Measurements from ENCODE around the gene RAD54L.
"Not testable (repeated sequence)": the region's sequence is repeated elsewhere in the genome, so short reads cannot be mapped to it uniquely, and the experiment has no call there.

RAD54L gene

DNA sequence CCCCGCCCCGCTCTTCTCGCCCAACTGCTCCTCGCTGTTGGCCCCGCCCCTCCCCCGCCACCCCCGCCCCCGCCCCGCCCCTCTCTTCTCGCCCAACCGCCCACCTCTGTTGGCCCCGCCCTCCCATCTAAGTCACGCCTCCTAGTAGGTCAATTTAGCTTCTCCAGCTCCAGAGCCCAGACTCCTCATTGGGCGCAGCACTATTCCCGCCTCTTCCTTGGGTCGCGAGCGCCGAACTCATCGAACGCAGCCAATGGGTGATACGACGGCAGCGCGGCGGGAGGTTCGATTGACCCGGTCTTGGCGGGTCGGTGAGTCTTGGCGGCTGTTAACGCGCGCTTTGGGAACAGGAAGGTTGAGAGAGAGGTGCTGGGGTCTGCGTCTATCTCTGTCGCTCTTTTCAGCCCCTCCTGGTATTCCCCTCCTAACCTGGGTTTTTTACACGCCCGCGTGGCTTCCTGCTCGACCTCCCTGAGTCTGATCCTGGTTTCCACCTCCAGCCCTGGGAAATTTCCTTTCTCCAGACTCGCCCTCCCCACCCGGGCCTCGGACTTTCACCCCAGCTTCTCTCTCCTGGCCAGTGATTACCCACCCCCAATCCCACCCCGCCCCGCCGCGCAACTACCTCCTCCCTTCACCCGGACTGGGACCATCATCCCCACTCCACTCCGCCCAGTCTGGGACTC lies at the start of gene RAD54L:
Gene RAD54L (plus strand): TSS at position 328 of the 686 bp plus-strand sequence. CDS start 643 bp downstream, outside the sequence.
- in situ Hi-C loops (cut with HindIII; ENCODE audit: low sequenced_read_pairs): no loop called here

DNA sequence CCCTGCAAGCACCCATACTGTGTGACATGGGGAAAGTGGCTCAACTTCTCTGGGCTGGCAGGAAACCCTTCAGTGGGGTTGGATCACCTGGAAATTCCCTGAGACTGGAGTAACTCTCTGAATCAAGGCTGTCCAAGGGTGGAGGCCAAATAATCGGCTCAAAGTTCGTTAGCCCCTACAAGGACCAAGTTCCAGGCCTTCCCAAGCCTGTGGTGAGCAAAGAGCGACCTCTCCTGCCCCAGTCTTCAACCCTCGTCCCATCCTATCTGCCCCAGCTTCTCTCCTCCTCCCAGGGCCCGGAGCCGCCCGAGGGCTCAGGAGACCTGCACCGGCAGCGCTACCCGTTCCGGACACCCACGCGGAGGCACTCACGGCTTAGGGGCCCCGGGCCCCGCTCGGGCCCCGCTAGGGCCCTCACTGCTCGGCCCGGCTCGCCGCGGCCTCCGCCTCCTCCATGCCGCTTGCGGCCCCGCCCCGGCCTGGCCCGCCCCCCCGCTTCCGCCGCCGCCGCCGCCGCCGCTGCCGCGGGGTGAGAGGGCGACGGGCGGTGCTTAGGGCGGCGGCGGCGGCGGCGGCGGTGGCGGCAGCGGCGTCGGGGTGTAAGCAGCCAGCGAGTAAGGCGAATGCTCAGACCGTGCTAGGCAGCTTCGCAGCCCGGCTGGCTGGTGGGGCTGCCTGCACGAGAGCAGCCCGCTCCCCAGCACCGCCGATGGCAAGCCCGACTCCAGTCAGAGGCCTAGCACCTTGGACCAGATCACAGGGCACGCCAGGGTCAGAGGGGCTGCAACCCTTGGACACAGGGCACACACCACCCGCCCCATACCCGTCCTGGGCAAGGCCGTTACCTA lies 49.4 kb upstream of the RAD54L start, which contains the start of gene POMGNT1:
Gene POMGNT1 (minus strand): TSS at position 471 of the 848 bp plus-strand sequence. CDS start 613 bp downstream, outside the sequence.
- in situ Hi-C loops (cut with HindIII; ENCODE audit: low sequenced_read_pairs): loop anchor here (25.0 kb wide), 1 partner anchor 161 kb away; no protein-coding TSS in a partner anchor

DNA sequence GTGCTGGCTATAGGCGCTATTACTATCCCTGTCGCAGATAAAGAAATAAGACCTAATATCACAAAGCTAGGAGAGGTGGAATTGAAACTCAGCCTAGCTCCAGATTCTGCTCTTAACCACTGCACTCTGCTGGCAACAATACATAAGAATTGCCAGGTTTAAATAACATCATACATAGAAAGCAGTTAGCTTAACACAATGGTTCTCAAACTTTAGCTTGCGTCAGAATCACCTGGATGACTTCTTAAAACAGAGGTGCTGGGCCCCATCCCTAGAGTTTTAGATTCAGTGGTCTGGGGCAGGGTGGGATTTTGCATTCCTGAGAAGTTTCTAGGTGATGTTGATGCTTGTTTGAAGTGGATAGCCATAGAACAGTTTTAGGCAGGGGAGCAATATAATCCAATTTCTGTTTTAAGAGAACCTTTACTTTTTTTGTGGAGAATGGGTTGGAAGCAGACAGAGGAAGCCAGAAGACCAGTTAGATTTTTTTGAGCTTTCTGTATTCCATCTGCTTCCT lies 48.3 kb upstream of the RAD54L start:
- in situ Hi-C loops (cut with HindIII; ENCODE audit: low sequenced_read_pairs): loop anchor here (25.0 kb wide), 1 partner anchor 162 kb away; no protein-coding TSS in a partner anchor

DNA sequence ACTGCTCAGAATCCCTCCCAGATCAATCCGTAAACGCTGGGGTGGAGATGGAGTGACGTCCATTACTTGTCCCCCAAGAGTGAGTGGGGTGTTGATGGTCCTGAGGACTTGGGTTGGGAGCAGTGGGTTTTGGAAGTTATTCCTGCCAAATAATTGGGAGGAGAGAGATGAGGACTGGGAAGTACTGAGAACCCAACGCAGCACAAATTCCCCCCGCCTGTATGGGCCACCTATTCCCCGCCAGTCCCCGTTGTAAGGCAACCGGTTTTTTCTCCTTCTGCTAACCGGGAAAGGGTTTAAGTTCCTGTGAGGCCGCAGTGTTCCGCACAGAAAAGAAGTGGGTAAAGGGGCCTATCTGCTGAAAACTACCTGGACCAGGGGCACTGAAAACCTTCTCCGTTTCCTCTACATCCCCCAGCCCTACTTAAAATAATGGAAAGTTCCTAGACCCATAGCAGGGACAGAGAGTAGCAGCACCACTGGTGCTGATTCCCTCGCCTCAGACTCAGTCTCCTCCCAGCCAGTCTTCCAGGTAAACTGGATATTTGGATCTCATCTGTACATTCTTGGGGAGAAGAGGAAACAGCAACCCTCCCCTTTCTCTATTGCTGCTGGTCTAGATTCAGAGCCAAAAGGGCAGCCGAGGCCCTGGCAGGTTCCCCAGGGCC lies 43.7 kb upstream of the RAD54L start:
- in situ Hi-C loops (cut with HindIII; ENCODE audit: low sequenced_read_pairs): no loop called here

DNA sequence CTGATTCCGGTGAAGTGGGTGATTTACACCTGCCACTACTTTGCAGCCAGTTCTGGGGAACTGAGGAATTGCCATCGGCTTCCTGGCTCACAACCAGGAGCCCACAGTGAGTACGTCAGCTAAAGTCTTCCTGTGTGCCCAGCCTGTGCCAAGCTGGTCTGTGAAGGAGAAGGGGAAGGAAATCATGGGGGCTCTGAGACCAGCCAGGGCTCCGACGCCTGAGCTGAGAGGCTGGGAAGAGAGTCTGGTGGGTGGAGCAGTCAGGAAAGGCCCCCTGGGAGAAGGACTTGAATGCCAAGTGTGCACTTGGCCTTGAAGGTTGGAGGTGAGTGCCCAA lies 43.2 kb upstream of the RAD54L start:
- in situ Hi-C loops (cut with HindIII; ENCODE audit: low sequenced_read_pairs): no loop called here

DNA sequence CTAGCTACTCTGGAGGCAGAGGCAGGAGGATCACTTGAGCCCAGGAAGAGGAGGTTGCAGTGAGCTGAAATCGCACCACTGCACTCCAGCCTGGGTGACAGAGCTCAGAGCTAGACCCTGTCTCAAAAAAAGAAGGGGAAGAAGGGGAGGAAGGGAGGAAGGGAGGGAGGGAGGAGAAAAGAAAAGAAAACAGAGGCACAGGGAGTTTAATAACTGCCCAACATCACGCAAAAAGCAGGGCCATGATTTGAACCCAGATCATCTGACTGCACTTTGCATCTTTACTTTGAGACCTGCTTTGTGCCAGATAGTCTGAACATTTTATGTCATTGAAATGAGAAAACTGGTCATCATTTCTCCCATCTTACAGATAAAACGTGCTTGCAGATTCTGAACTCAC lies 42.4 kb upstream of the RAD54L start:
- in situ Hi-C loops (cut with HindIII; ENCODE audit: low sequenced_read_pairs): no loop called here

DNA sequence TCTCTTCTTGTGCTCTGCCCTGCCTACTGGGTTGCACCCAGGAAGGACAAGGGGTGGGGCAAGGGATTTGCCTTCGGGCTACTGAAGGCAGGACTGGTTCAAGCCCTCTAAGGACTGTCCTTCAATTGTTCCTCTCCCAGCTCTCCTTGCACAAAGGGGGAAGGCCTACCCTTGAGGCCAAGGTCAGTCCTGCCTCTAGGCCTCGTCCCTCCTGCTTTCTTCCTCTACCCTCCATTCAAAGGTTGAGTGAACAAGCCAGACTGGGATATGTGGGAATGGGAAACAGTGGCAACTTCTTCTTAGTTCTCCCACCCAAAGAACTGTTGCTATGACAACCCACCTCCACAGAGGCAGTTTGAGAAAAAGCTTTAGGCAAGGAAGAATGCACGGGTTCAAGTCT lies 41.8 kb upstream of the RAD54L start:
- in situ Hi-C loops (cut with HindIII; ENCODE audit: low sequenced_read_pairs): no loop called here

DNA sequence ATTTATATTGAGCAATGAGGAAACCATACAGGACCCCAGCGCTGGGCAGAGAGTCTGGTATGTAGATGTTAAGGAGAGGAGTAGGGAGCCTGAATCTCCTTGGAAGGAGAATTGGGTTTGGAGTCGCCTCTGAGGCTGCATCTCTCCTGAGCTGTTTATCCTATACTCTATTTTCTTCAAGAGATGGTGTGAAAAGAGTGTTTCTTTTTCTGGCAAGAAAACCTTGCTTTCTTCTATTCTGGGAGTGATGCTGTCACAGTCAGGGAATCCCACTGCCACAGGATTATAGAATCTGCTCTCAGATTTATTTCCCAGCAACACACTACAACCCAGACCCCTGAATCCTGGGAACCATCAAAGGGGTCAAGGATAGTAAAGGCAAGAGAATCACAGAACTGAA lies 41.2 kb upstream of the RAD54L start:
- in situ Hi-C loops (cut with HindIII; ENCODE audit: low sequenced_read_pairs): no loop called here

DNA sequence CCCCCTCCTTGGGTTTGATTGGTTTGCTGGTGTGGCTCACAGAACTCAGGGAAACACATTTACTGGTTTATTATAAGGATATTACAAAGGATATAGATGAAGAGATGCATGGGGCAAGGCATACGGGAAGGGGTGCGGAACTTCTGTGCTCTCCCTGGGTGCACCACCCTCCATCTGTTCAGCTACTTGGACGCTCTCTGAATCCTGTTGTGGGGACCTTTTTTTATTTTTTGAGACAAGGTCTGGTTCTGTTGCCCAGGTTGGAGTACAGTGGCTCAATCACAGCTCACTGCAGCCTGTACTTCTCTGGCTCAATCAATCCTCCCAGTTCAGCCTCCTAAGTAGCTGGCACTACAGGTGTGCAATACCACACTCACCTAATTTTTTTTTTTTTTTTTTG lies 37.0 kb upstream of the RAD54L start:
- in situ Hi-C loops (cut with HindIII; ENCODE audit: low sequenced_read_pairs): no loop called here

DNA sequence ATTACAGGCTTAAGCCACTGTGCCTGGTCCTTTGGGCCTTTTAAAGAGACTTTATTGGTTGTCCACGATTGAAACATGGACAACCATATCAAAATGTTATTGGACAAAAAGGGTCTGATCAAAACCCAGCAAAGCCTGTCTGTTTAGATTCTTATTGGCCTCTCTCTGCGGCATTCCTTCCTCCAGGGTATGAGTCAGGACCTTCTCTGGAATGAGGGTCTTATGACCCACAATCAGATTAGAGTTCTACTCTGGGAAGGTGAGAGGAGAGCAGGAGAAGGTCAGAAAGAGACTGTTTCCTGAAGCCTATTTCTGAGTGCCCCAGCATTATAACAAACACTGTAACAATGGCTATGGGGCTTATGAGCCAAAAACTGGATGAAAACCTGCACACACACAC lies 36.5 kb upstream of the RAD54L start:
- in situ Hi-C loops (cut with HindIII; ENCODE audit: low sequenced_read_pairs): no loop called here

DNA sequence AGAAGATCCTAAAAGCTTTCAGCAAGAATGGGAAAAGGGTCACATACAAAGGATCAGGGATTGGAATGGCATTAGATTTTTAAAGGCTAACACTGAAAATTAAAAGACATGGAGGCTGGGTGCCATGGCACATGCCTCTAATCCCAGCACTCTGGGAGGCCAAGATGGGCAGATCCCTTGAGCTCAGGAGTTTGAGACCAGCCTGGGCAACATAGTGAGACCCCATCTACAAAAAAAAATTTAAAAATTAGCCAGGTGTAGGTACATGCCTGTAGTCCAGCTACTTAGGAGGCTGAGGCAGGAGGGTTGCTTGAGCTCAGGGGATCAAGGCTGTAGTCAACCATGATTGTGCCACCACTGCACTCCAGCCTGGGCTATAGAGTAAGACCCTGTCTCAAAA lies 32.1 kb upstream of the RAD54L start:
- in situ Hi-C loops (cut with HindIII; ENCODE audit: low sequenced_read_pairs): no loop called here

DNA sequence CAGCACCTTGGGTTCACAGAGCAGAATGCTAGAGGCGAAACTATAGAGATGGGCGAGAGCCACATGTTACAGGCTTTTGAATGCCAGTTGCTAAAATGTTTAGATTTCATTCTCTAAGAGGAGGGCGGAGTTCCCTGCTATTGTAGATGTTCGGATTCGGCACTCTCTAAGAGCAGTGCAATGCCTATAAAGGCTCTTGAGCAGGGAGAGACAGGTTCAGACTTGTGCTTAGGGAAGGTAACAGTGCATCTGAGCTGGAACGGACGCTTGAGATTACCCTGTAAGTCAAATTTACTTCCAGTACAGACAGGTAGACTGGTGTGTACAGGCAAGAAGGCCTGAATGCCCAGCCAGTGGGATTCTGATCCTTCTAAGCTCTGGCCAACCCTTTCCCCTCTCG lies 29.1 kb upstream of the RAD54L start:
- in situ Hi-C loops (cut with HindIII; ENCODE audit: low sequenced_read_pairs): no loop called here

DNA sequence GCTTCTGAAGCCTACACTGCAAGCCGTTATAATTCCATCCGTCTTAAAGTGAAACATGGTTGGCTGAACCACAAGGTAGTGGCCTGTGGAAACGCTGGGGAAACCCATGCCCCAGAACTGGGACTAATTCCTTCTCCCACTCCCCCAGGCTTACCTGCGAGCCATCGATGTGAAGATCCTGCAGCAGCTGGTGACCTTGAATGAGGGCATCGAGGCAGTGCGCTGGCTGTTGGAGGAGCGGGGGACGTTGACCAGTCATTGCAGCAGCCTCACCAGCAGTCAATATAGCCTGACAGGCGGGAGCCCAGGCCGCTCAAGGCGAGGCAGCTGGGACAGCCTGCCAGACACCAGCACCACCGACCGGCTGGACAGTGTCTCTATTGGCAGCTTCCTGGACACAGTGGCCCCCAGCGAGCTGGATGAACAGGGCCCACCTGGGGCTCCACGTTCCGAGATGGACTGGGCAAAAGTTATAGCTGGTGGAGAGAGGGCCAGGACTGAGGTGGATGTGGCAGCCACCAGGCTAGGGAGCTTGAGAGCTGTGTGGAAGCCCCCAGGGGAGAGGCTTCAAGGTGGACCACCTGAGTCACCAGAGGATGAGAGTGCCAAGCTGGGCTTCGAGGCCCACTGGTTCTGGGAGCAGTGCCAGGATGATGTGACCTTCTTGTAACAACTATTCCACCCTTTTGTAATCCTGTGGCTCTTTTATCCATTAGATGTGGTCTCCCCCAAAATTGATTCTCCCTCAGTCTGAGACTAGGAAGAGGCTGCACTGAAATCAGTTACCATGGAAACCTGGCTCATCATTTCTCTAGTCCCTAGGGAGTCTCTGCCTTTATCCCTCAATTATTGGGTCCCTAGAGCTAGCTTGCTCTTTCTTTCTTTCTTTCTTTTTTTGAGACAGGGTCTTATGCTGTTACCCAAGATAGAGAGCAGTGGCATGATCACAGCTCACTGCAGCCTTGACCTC lies 27.7 kb upstream of the RAD54L start:
- in situ Hi-C loops (cut with HindIII; ENCODE audit: low sequenced_read_pairs): no loop called here

DNA sequence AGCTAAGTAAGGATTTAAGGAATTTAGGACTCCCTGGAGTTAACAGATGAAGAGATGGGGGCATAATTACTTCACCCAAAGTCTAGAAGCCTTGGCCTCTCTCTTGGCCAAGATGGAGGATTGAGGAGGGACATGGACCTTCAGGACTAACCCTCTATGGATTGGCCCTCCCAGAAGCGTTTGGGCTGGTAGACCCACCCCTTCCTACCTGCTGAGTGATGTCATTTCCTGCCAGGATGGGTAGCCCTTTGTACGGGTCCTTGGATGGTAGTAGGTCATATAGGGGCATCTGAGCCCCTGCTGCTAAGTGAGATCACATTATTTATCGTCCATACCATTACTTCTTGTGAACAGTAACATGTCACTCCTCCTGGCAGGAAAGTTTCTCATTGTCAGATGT lies 26.8 kb upstream of the RAD54L start:
- in situ Hi-C loops (cut with HindIII; ENCODE audit: low sequenced_read_pairs): no loop called here

DNA sequence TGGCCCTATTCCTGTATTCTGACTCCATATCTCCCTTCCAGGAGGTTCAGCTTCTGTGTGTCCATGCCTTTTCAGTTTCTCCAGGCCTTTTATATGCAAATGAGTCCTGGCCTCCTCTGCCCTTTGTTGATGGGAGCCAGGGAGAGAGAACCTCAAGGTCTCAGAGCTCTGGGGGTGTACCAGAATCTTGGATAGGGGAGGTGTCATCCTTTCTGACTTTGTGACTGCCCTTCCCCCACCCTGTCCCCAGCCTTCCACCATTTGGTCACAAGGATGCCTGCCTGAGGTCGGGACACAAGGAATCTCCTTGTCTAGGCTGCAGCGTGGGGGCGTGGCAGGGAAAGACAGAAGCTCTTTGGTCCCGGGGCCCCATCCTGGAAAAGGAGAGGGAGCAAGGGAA lies 25.8 kb upstream of the RAD54L start:
- in situ Hi-C loops (cut with HindIII; ENCODE audit: low sequenced_read_pairs): no loop called here

DNA sequence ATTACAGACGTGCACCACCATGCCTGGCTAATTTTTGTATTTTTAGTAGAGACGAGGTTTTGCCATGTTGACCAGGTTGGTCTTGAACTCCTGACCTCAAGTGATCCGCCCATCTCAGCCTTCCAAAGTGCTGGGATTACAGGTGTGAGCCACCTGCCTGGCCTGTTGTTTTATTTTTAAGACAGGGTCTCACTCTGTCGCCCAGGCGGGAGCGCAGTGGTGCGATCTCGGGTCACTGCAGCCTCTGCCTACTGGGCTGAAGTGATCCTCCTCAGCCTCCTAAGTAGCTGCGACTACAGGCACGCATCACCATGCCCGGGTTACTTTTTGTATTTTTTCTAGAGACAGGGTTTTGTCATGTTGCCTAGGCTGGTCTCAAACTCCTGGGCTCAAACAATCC lies 24.5 kb upstream of the RAD54L start:
- in situ Hi-C loops (cut with HindIII; ENCODE audit: low sequenced_read_pairs): not testable (repeated sequence)

DNA sequence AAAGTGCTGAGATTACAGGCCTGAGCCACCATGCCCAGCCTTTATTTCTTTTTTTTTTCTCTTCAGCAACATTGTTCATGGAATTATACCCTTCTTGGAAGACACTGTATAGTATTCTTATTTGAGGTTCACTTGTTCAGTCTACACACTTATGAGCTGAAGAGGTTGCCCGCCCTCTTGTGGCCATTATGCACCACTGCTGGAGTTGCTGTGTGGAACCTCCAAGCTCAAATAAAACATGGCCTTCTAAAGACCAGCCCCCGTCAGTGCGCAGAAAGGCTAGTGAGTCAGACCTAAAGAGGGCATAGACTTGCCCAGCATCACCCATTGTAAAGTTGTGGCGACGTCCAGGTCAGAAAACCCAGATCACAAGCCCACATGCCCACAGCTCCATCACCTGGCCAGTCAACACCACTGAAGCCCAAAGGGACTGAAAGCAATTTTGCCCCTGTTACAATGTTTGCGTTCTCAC lies 24.1 kb upstream of the RAD54L start:
- in situ Hi-C loops (cut with HindIII; ENCODE audit: low sequenced_read_pairs): no loop called here

DNA sequence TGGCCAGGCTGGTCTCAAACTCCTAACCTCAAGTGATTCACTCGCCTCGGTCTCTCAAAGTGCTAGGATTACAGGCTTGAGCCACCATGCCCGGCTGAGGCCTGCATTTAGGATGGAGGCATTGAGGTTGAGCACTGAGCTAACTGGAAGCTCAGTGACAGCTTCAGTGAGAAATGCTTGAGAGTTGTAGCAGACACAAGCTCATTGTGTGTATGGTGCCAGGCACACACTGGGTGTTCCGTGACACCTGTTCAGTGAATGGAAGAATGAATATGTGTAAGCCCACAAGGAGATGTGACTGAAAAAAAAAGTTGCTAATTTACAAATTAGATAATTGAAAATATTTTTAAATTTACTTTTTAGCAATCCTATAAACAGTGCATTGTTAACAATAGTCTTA lies 22.6 kb upstream of the RAD54L start:
- in situ Hi-C loops (cut with HindIII; ENCODE audit: low sequenced_read_pairs): no loop called here

DNA sequence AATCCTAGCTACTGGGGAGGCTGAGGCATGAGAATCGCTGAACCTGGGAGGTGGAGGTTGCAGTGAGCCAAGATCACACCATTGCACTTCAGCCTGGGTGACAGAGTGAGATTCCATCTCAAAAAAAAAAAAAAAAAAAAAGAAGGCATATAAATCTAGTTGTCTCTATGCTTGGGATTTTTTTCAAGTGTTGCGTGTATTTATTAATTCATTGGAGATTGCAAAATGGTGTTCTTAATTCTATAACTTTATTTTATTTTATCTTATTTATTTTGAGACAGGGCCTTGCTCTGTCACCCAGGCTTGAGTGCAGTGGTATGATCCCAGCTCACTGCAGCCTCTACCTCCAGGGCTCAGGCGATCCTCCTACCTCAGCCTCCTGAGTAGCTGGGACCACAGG lies 16.3 kb upstream of the RAD54L start:
- in situ Hi-C loops (cut with HindIII; ENCODE audit: low sequenced_read_pairs): not testable (repeated sequence)

DNA sequence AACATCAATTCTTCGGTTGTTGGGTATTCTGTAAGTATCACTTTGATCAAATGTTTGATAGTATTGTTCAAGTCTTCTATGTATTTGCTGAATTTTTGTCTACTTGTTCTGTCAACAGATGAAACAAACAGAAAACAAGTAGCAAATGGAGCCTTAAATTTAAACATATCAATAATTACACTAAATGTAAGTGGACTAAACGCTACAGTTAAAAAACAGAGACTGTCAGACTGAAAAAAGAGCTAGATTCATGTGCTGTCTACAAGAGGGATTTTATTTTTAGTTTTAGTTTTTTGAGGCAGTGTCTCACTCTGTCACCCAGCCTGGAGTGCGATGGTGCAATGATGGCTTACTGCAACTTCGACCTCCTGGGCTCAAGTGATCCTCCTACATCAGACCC lies 10.7 kb upstream of the RAD54L start:
- in situ Hi-C loops (cut with HindIII; ENCODE audit: low sequenced_read_pairs): no loop called here

All from DLD1 (cell line).